Brain microvascular endothelial cell (primary cell): ENCODE results near the gene RCN2.

Experiments
- DNase-seq: peaks from one replicate; pipeline ENCODE4 v3.0.0-alpha.2; 2020
- H3K27ac ChIP-seq: fragments of 250-450 bp; sonication (Bioruptor Pico); 2 replicates; pipeline ENCODE4 v1.5.1; 2020; ENCODE audit warnings: mild to moderate bottlenecking, moderate library complexity
- H3K27me3 ChIP-seq: fragments of 250-450 bp; sonication (Bioruptor Pico); replicated peaks from 2 replicates; pipeline ENCODE4 v1.5.1; 2020; ENCODE audit warnings: mild to moderate bottlenecking
- H3K36me3 ChIP-seq: fragments of 250-450 bp; sonication (Bioruptor Pico); replicated peaks from 2 replicates; pipeline ENCODE4 v1.5.1; 2020; ENCODE audit warnings: mild to moderate bottlenecking
- H3K4me3 ChIP-seq: 2 replicates; pipeline ENCODE4 v1.5.1; 2011; ENCODE audit warnings: low read depth, mild to moderate bottlenecking, control low read depth, low read length, moderate library complexity
- CTCF ChIP-seq: IDR thresholded peaks from 2 replicates; pipeline ENCODE4 v1.5.1; 2011; ENCODE audit warnings: low read depth, mild to moderate bottlenecking, moderate library complexity, low read length, control low read depth, inconsistent platforms; ENCODE audit errors: missing control alignments
- in situ Hi-C: cut with HindIII; loops from 2 replicates; pipeline ENCODE4 v1.10.0; 2017; ENCODE audit warnings: low sequenced_read_pairs, low pct_ligation_motif_present

The RCN2 gene

GRCh38 chr15:76994001-76994400 is 62.5 kb downstream of the RCN2 start:
- TF ChIP-seq CTCF = no peak
- Histone ChIP-seq H3K27ac (no peak overlapping the region), H3K36me3 (no peaks in the 10 kb centered on the region), H3K27me3 (no peaks in the 10 kb centered on the region), H3K4me3 (no peak overlapping the region)
- DNase-seq = no peak
- in situ Hi-C loops = no loop called here

- in situ Hi-C loops = no loop called here
- Histone ChIP-seq H3K27ac (no peak overlapping the region), H3K4me3 (no peak overlapping the region), H3K27me3 (no peaks in the 10 kb centered on the region), H3K36me3 (no peaks in the 10 kb centered on the region)
- no peak for TF ChIP-seq CTCF
- no peak for DNase-seq
Measured at GRCh38 chr15:76994496-76994895, 62.9 kb downstream of the RCN2 start.

GRCh38 chr15:76994971-76995945 is 63.7 kb downstream of the RCN2 start, which contains the start of gene PSTPIP1:
TSS of gene PSTPIP1 (plus strand) at chr15:76995126. CDS start at chr15:76995574, 448 bp downstream.
- no peak for DNase-seq
- Histone ChIP-seq H3K27me3 (no peaks in the 10 kb centered on the region), H3K4me3 (no peak within 1 kb of the TSS), H3K36me3 (no peaks in the 10 kb centered on the region), H3K27ac (no peak within 1 kb of the TSS)
- TF ChIP-seq CTCF = no peak
- in situ Hi-C loops = no loop called here

GRCh38 chr15:76996076-76996525 is 64.6 kb downstream of the RCN2 start:
- H3K36me3 ChIP-seq = no peaks in the 10 kb centered on the region
- no peak for TF ChIP-seq CTCF
- no peak overlapping the region for H3K4me3 ChIP-seq
- no peak for DNase-seq
- no peaks in the 10 kb centered on the region for H3K27me3 ChIP-seq
- in situ Hi-C loops = no loop called here
- H3K27ac ChIP-seq = no peak overlapping the region

GRCh38 chr15:76996526-76997401 is 65.2 kb downstream of the RCN2 start:
- no peak overlapping the region for H3K4me3 ChIP-seq
- in situ Hi-C loops = no loop called here
- no peak for TF ChIP-seq CTCF
- H3K36me3 ChIP-seq = no peaks in the 10 kb centered on the region
- no peak overlapping the region for H3K27ac ChIP-seq
- no peaks in the 10 kb centered on the region for H3K27me3 ChIP-seq
- no peak for DNase-seq
